K562 (cell line): ENCODE results near the gene IGFBP7. TPM values are rescaled to one million over a fixed set of nuclear protein-coding genes. Genes with fewer than 3 reads are reported as not detected.

Experiments
- ATAC-seq: fragments of 200-7000 bp; cut with Tn5 transposase; 3 replicates; pipeline ENCODE4 v1.9.1; 2020; ENCODE audit warnings: moderate library complexity
- BruUV-seq: library from RNA; stranded (reverse); fragments of 400-500 nt; replicated peaks from 2 replicates; lab custom pipeline; 2021; lab: Mats Ljungman, UMichigan
- CTCF ChIA-PET: fragments of 300-600 bp; formaldehyde crosslinking; extraction: SDS; loops from one replicate; lab custom pipeline; 2021; ENCODE audit warnings: low intra/inter-chr PET ratio; lab: Yijun Ruan, JAX
- POLR2A ChIA-PET: fragments of 300-600, 350-650 bp; sonication (Branson Sonifier 250); formaldehyde crosslinking; extraction: SDS; loops from one replicate; lab custom pipeline; 2021; ENCODE audit warnings: antibody characterized with exemption, inconsistent platforms; lab: Yijun Ruan, JAX
- DNase-seq, 4 experiments: peaks; one replicate each; pipeline versions ENCODE4 v3.0.0 to v3.0.0-alpha.2; 2011 to 2018; ENCODE audit warnings: low spot score in 3 of 4, mixed read lengths in 3 of 4; ENCODE audit errors: extremely low read depth in 1 of 4
- FAIRE-seq: peaks from 2 replicates; lab custom pipeline; 2011; peaks lifted over from hg19 to GRCh38; lab: Jason Lieb, UNC
- H2AFZ ChIP-seq: 2 replicates; pipeline ENCODE4 v1.6.0; 2011; ENCODE audit warnings: low read depth, low read length, control low read depth, inconsistent platforms
- H3K27ac ChIP-seq: fragments of 200-600 bp; 3 replicates; pipeline ENCODE4 v1.8.0; 2011; ENCODE audit warnings: low read depth, mild to moderate bottlenecking, control low read depth, inconsistent platforms, low read length, moderate library complexity, mixed read lengths; ENCODE audit errors: extremely low read depth
- H3K27me3 ChIP-seq, 2 experiments: fragments of 300-600 bp in 1 of 2; 2 replicates in 1 of 2; 3 replicates in 1 of 2; pipeline versions ENCODE4 v1.6.0 to v1.8.0; 2011; ENCODE audit warnings: inconsistent platforms in 2 of 2, low read length in 2 of 2, mild to moderate bottlenecking in 1 of 2, mixed read lengths in 1 of 2, moderate library complexity in 1 of 2; ENCODE audit not compliant: control insufficient read depth in 2 of 2, insufficient read depth in 2 of 2
- H3K36me3 ChIP-seq: fragments of 300-600 bp; 3 replicates; pipeline ENCODE4 v1.8.0; 2011; ENCODE audit warnings: mild to moderate bottlenecking, low read length, inconsistent platforms; ENCODE audit not compliant: control insufficient read depth, insufficient read depth
- H3K4me1 ChIP-seq, 2 experiments: fragments of 200-600 bp in 1 of 2; replicated peaks in 1 of 2; 2 replicates in 1 of 2; 3 replicates in 1 of 2; pipeline versions ENCODE4 v1.5.1 to v1.8.0; 2011; ENCODE audit warnings: inconsistent platforms in 2 of 2, low read length in 2 of 2, mild to moderate bottlenecking in 1 of 2, mixed read lengths in 1 of 2, moderate library complexity in 1 of 2; ENCODE audit not compliant: control insufficient read depth in 2 of 2, insufficient read depth in 2 of 2
- H3K4me2 ChIP-seq: 2 replicates; pipeline ENCODE4 v1.6.1; 2011; ENCODE audit warnings: low read length, control low read depth, inconsistent platforms, mixed read lengths; ENCODE audit not compliant: insufficient read depth
- H3K4me3 ChIP-seq: fragments of 200-600 bp; sonication (generic), shearing (Covaris generic); 2 replicates; pipeline ENCODE4 v1.5.1; 2016; ENCODE audit warnings: control low read depth, inconsistent platforms
- H3K79me2 ChIP-seq: fragments of 200-600 bp; 3 replicates; pipeline ENCODE4 v1.8.0; 2011; ENCODE audit warnings: low read length, inconsistent platforms; ENCODE audit not compliant: control insufficient read depth, insufficient read depth
- H3K9ac ChIP-seq, 2 experiments: 2 replicates each; pipeline versions ENCODE4 v1.6.0 to v1.6.1; 2011; ENCODE audit warnings: low read depth in 2 of 2, low read length in 2 of 2, control low read depth in 1 of 2, inconsistent platforms in 1 of 2, mild to moderate bottlenecking in 1 of 2, mixed read lengths in 1 of 2; ENCODE audit not compliant: insufficient read depth in 1 of 2
- H3K9me1 ChIP-seq: one replicate; pipeline ENCODE4 v1.6.0; 2011; ENCODE audit warnings: inconsistent platforms, mild to moderate bottlenecking, low read length, moderate library complexity; ENCODE audit not compliant: control insufficient read depth, insufficient read depth
- H3K9me3 ChIP-seq: replicated peaks from 2 replicates; pipeline ENCODE4 v1.5.1; 2011; ENCODE audit warnings: low read depth, low read length, inconsistent platforms; ENCODE audit not compliant: control insufficient read depth, insufficient read depth
- H4K20me1 ChIP-seq: replicated peaks from 2 replicates; pipeline ENCODE4 v1.6.1; 2011; ENCODE audit warnings: low read length, inconsistent platforms, mixed read lengths; ENCODE audit not compliant: control insufficient read depth, insufficient read depth
- ARID2 ChIP-seq: fragments of 450-650 bp; IDR thresholded peaks from 2 replicates; pipeline ENCODE4 v1.6.1; 2017; ENCODE audit warnings: antibody characterized with exemption, mild to moderate bottlenecking
- CBX1 ChIP-seq: sonication (generic); IDR thresholded peaks from 2 replicates; pipeline ENCODE4 v1.6.1; 2016; ENCODE audit warnings: antibody characterized with exemption, low read depth, mild to moderate bottlenecking
- ELF4 ChIP-seq: fragments of 450-650 bp; formaldehyde crosslinking; IDR thresholded peaks from 2 replicates; pipeline ENCODE4 v1.4.0; 2022; ENCODE audit warnings: missing genetic modification characterization
- KDM2B ChIP-seq: fragments of 250-450 bp; sonication (Bioruptor Pico); IDR thresholded peaks from 2 replicates; pipeline ENCODE4 v1.8.0; 2021; ENCODE audit warnings: mild to moderate bottlenecking, moderate library complexity
- NR2C1 ChIP-seq, 2 experiments: fragments of 450-650 bp; IDR thresholded peaks; 2 replicates each; pipeline ENCODE4 v1.6.1; 2017; ENCODE audit warnings: mild to moderate bottlenecking in 2 of 2, antibody characterized with exemption in 1 of 2, inconsistent platforms in 1 of 2, missing compliant biosample characterization in 1 of 2, missing genetic modification characterization in 1 of 2
- SRSF3 ChIP-seq: fragments of 200-400 bp; formaldehyde crosslinking; IDR thresholded peaks from 2 replicates; pipeline ENCODE4 v1.6.1; 2016; ENCODE audit warnings: mild to moderate bottlenecking, low read length, moderate library complexity; ENCODE audit not compliant: insufficient read depth
- TEAD1 ChIP-seq, 2 experiments: fragments of 450-650 bp in 1 of 2; sonication (generic) in 1 of 2; formaldehyde crosslinking; IDR thresholded peaks; 2 replicates each; pipeline versions ENCODE4 v1.4.0 to v1.8.0; 2020 to 2022; ENCODE audit warnings: mild to moderate bottlenecking in 2 of 2, missing genetic modification reagents in 1 of 2
- ZNF232 ChIP-seq: sonication (generic); formaldehyde crosslinking; IDR thresholded peaks from 2 replicates; pipeline ENCODE4 v1.8.0; 2022; ENCODE audit warnings: mild to moderate bottlenecking, missing genetic modification reagents
- ZNF436 ChIP-seq: fragments of 250-450, 450-650 bp; sonication (Bioruptor Pico); formaldehyde crosslinking; IDR thresholded peaks from 2 replicates; pipeline ENCODE4 v1.7.0; 2020; ENCODE audit warnings: mild to moderate bottlenecking
- ZNF584 ChIP-seq: fragments of 200-800 bp; sonication (Bioruptor generic); IDR thresholded peaks from 2 replicates; pipeline ENCODE4 v1.6.1; 2016; ENCODE audit warnings: low read depth, mild to moderate bottlenecking, missing genetic modification characterization, missing compliant biosample characterization
- WGBS: fragments of 100-300 bp; shearing (Covaris generic); methylation state at CpG from one replicate; pipeline ENCODE4 v1.1.6; 2016; ENCODE audit warnings: low coverage, mixed read lengths; ENCODE audit not compliant: insufficient coverage; ENCODE audit errors: missing lambda C conversion rate; 5-methylcytosine and 5-hydroxymethylcytosine counted together
- in situ Hi-C: fragments of 300-500 bp; cut with MboI; formaldehyde crosslinking; loops from 4 replicates; pipeline ENCODE4 v1.15.0; 2018; ENCODE audit warnings: inconsistent platforms, mixed read lengths
- intact Hi-C: fragments of 100-400 bp; cut with micrococcal nuclease; formaldehyde crosslinking; loops from 2 replicates; pipeline ENCODE4 v1.14.2; 2022
- polyA plus RNA-seq, 8 experiments: library from polyadenylated mRNA; depleted of rRNA in 4 of 8; stranded (reverse) in 5 of 8; unstranded in 3 of 8; fragments of >200 nt; fragmentation: Nextera tagmentation in 2 of 8; fragmentation: Illumina TruSeq in 1 of 8; extraction: Ambion mirVana in 2 of 8; extraction: Trizol in 1 of 8; gene quantifications; 2 replicates each; pipeline versions ENCODE4 v1.2.1 to v1.2.3, GENCODE V29; 2011 to 2014; ENCODE audit warnings: inconsistent platforms in 1 of 8, missing spikeins in 1 of 8
- total RNA-seq, 7 experiments: library from RNA; depleted of rRNA in 6 of 7; stranded (reverse); fragments of >200 nt in 6 of 7; fragmentation: Illumina TruSeq in 2 of 7; extraction: Trizol in 2 of 7; gene quantifications; 2 replicates each; pipeline versions ENCODE4 v1.2.1 to v1.2.3, GENCODE V29; 2011 to 2021; ENCODE audit warnings: low replicate concordance in 1 of 7

Gene IGFBP7
- total and polyA plus RNA-seq, 9 of the 15 experiments (the other 6 are each of a cell fraction or from before 2014, with no cell fraction given), result 0.27 to 0.49 (median 0.29) TPM; not detected in 6

GRCh38 chr4:57076646-57077045 lies 33.5 kb downstream of the IGFBP7 start:
- TF ChIP-seq CBX1 (no peak), ARID2 (no peak), NR2C1 (IDR thresholded peaks at IDR 0.05) (no peak), NR2C1 (tag; IDR thresholded peaks at IDR 0.05) (no peak), TEAD1 (CRISPR knock-in tag; IDR thresholded peaks at IDR 0.05) (no peak), ZNF232 (CRISPR knock-in tag) (no peak), ZNF584 (no peak)
- no TSS peak for BruUV-seq
- Histone ChIP-seq H3K4me1 (no peaks in the 10 kb centered on the region), H3K9me3 (no peaks in the 10 kb centered on the region), H4K20me1 (no peaks in the 10 kb centered on the region), H3K36me3 (no peaks in the 10 kb centered on the region), H3K9ac (no peak overlapping the region), H3K9me1 (no peaks in the 10 kb centered on the region), H3K27me3 (peaks cover 0 to 4% of the 10 kb centered on the region in 2 experiments; a peak in 1 of 5 replicates), H3K27ac (no peak overlapping the region), H3K4me2 (no peak overlapping the region), H3K79me2 (no peaks in the 10 kb centered on the region), H2AFZ (no peak overlapping the region), H3K4me3 (no peak overlapping the region)
- intact Hi-C loops (no loop called here), in situ Hi-C loops (no loop called here)
- POLR2A ChIA-PET, result no interaction called here
- no peak for ATAC-seq
- 0% methylated on average over 4 of the region's 4 CpGs for WGBS
- no peak for DNase-seq
- no peak for FAIRE-seq
- CTCF ChIA-PET, result no interaction called here

GRCh38 chr4:57075367-57075766 lies 34.8 kb downstream of the IGFBP7 start:
- no peak for FAIRE-seq
- Histone ChIP-seq H3K4me1 (no peaks in the 10 kb centered on the region), H3K4me3 (no peak overlapping the region), H3K9me1 (no peaks in the 10 kb centered on the region), H3K36me3 (no peaks in the 10 kb centered on the region), H3K9ac (no peak overlapping the region), H3K27me3 (no peaks in the 10 kb centered on the region), H3K4me2 (no peak overlapping the region), H2AFZ (no peak overlapping the region), H4K20me1 (no peaks in the 10 kb centered on the region), H3K9me3 (no peaks in the 10 kb centered on the region), H3K79me2 (no peaks in the 10 kb centered on the region), H3K27ac (no peak overlapping the region)
- CTCF ChIA-PET, result no interaction called here
- intact Hi-C loops, result no loop called here
- no peak for ATAC-seq
- no peak for TF ChIP-seq KDM2B (CRISPR knock-in tag)
- TF ChIP-seq ELF4 (CRISPR knock-in tag), result no peak
- TF ChIP-seq SRSF3, result no peak
- TF ChIP-seq ZNF436 (CRISPR knock-in tag), result no peak
- POLR2A ChIA-PET, result interaction anchor here (0.5 kb wide), 1 partner anchor 705 kb away, joined by 3 read pairs; no protein-coding TSS in a partner anchor
- BruUV-seq, result no TSS peak
- DNase-seq, result no peak
- in situ Hi-C loops, result no loop called here
